Measurements from ENCODE around the gene KRTAP17-1. TPM values are rescaled to one million over a fixed set of nuclear protein-coding genes. Genes with fewer than 3 reads are reported as not detected.

KRTAP17-1 gene
- total RNA-seq, 1 experiment from 2014 or later = not detected

- no peak for ATAC-seq
- no peak for DNase-seq (ENCODE audit: low read depth, low spot score)
- H3K36me3 ChIP-seq (ENCODE audit: control insufficient read depth, insufficient read depth, low read length) = no peaks in the 10 kb centered on the region
- no peaks in the 10 kb centered on the region for H3K9me3 ChIP-seq (ENCODE audit: control insufficient read depth, insufficient read depth, low read depth, low read length)
- no peak overlapping the region for H3K4me3 ChIP-seq (ENCODE audit: low read depth in 2 of 2, low read length in 2 of 2)
- BruUV-seq (replicated peaks) = no TSS peak
- ChIA-PET CTCF (no interaction called here), POLR2A (no interaction called here)
- TF ChIP-seq POLR2AphosphoS5 (IDR thresholded peaks at IDR 0.05; ENCODE audit: low read depth, low read length) (no peak), TCF7L2 (IDR thresholded peaks at IDR 0.05; ENCODE audit: low read depth, low read length) (no peak), SIN3A (IDR thresholded peaks at IDR 0.05; ENCODE audit: borderline replicate concordance, insufficient read depth, low read depth, low read length) (no peak), REST (IDR thresholded peaks at IDR 0.05; ENCODE audit: insufficient read depth in 1 of 2, low read depth in 2 of 2, low read length in 1 of 2) (no peak), CTCF (IDR thresholded peaks at IDR 0.05) (no peak)
- no peak overlapping the region for H3K27ac ChIP-seq (ENCODE audit: low read length)
- in situ Hi-C loops (cut with HindIII; ENCODE audit: low pct_unique_long_range_greater_than_20kb, low sequenced_read_pairs) (no loop called here), intact Hi-C loops (cut with micrococcal nuclease; ENCODE audit: unreplicated experiment) (no loop called here)
- no peaks in the 10 kb centered on the region for H3K27me3 ChIP-seq (ENCODE audit: control insufficient read depth, insufficient read depth, low read length)
- H3K4me1 ChIP-seq (ENCODE audit: control insufficient read depth, insufficient read depth, low read length) = no peaks in the 10 kb centered on the region
Observed at GRCh38 chr17:41294016-41294415, 21.5 kb downstream of the KRTAP17-1 start.

GRCh38 chr17:41287050-41287449 is 28.5 kb downstream of the KRTAP17-1 start:
- TF ChIP-seq POLR2AphosphoS5 (IDR thresholded peaks at IDR 0.05; ENCODE audit: low read depth, low read length) = no peak
- no peak for TF ChIP-seq CTCF (IDR thresholded peaks at IDR 0.05)
- no peak for TF ChIP-seq SIN3A (IDR thresholded peaks at IDR 0.05; ENCODE audit: borderline replicate concordance, insufficient read depth, low read depth, low read length)
- no peak for TF ChIP-seq REST (IDR thresholded peaks at IDR 0.05; ENCODE audit: insufficient read depth in 1 of 2, low read depth in 2 of 2, low read length in 1 of 2)
- TF ChIP-seq TCF7L2 (IDR thresholded peaks at IDR 0.05; ENCODE audit: low read depth, low read length) = no peak
- Histone ChIP-seq H3K27ac (ENCODE audit: low read length) (no peak overlapping the region), H3K36me3 (ENCODE audit: control insufficient read depth, insufficient read depth, low read length) (no peaks in the 10 kb centered on the region), H3K4me3 (ENCODE audit: low read depth in 2 of 2, low read length in 2 of 2) (no peak overlapping the region), H3K4me1 (ENCODE audit: control insufficient read depth, insufficient read depth, low read length) (no peaks in the 10 kb centered on the region), H3K9me3 (ENCODE audit: control insufficient read depth, insufficient read depth, low read depth, low read length) (no peaks in the 10 kb centered on the region), H3K27me3 (ENCODE audit: control insufficient read depth, insufficient read depth, low read length) (peaks cover 2% of the 10 kb centered on the region; the same call in 1 of the 2 replicates)
- CTCF ChIA-PET = no interaction called here
- in situ Hi-C loops (cut with HindIII; ENCODE audit: low pct_unique_long_range_greater_than_20kb, low sequenced_read_pairs) (no loop called here), intact Hi-C loops (cut with micrococcal nuclease; ENCODE audit: unreplicated experiment) (no loop called here)
- POLR2A ChIA-PET = no interaction called here
- ATAC-seq (no peak), DNase-seq (ENCODE audit: low read depth, low spot score) (no peak)
- no TSS peak for BruUV-seq (replicated peaks)

Measured in Panc1 (cell line).